Ovary (tissue), 9 donors: ENCODE results near the gene TES. TPM values are rescaled to one million over a fixed set of nuclear protein-coding genes. Genes with fewer than 3 reads are reported as not detected.

Source experiments
- DNase-seq, 5 donors: peaks; one replicate each; pipeline ENCODE4 v3.0.0-alpha.2; 2019 to 2020
- H3K27ac ChIP-seq, 2 donors: fragments of 200-600 bp; one replicate each; pipeline versions ENCODE4 v1.5.1 to v1.8.0; 2019 to 2022
- H3K27me3 ChIP-seq: fragments of 200-600 bp; one replicate; pipeline ENCODE4 v1.8.0; 2022
- H3K36me3 ChIP-seq: fragments of 200-600 bp; sonication (generic); one replicate; pipeline ENCODE4 v1.5.1; 2019
- H3K4me1 ChIP-seq: one replicate; pipeline ENCODE4 v1.8.1; 2013; ENCODE audit warnings: mild to moderate bottlenecking, moderate library complexity; ENCODE audit not compliant: insufficient read depth
- H3K4me3 ChIP-seq: fragments of 200-600 bp; sonication (generic); one replicate; pipeline ENCODE4 v1.5.1; 2017
- H3K9me3 ChIP-seq, 2 donors: fragments of 200-600 bp in 1 of 2; sonication (generic) in 1 of 2; one replicate each; pipeline versions ENCODE4 v1.5.1 to v1.8.1; 2013 to 2019; ENCODE audit warnings: mild to moderate bottlenecking in 1 of 2, moderate library complexity in 1 of 2
- CTCF ChIP-seq, 3 donors: fragments of 450-650 bp in 2 of 3; fragments of 200-600 bp in 1 of 3; IDR thresholded peaks; one replicate each; pipeline versions ENCODE4 v1.5.1 to v1.8.0; 2016 to 2022; ENCODE audit warnings: antibody characterized with exemption in 3 of 3, mild to moderate bottlenecking in 1 of 3
- EP300 ChIP-seq: sonication (generic); formaldehyde crosslinking; IDR thresholded peaks from one replicate; pipeline ENCODE4 v1.6.1; 2017; ENCODE audit warnings: antibody characterized with exemption
- POLR2A ChIP-seq: fragments of 450-650 bp; IDR thresholded peaks from one replicate; pipeline ENCODE4 v1.6.1; 2017; ENCODE audit warnings: antibody characterized with exemption, mild to moderate bottlenecking, moderate library complexity
- WGBS, 3 donors: extraction: QIAGEN DNeasy Blood & Tissue Kit in 1 of 3; methylation state at CpG; one replicate each; pipeline versions ENCODE4 v1.1.5 to v1.1.7; 2013 to 2017; 5-methylcytosine and 5-hydroxymethylcytosine counted together
- intact Hi-C, 4 donors: fragments of 100-400 bp; cut with DNase I; formaldehyde crosslinking; loops; one replicate each; pipeline versions ENCODE4 v1.11.0 to v1.15.1; 2022 to 2023
- polyA plus RNA-seq, 2 donors: library from polyadenylated mRNA; stranded (reverse); fragments of 200-250 nt in 1 of 2; fragments of 350-450 nt in 1 of 2; fragmentation: Illumina TruSeq in 1 of 2; extraction: RNeasy Lipid Tissue Mini Kit (QIAGEN cat#74804) in 1 of 2; gene quantifications; one replicate each; pipeline ENCODE4 v1.2.3, GENCODE V29; 2013 to 2014
- total RNA-seq, 7 donors: library from RNA; depleted of rRNA in 2 of 7; stranded (reverse); fragments of >200 nt in 2 of 7; fragmentation: NEBNext Ultra II Directional in 3 of 7; extraction: Animal tissue kit (Norgen Biotek cat#: 25700) in 3 of 7; gene quantifications; one replicate each; pipeline versions ENCODE4 v1.1.0 to v1.2.4, GENCODE V29; 2016 to 2023
- donor health status: DM: no; HTN: no; CAD: no; lungs with moderate emphysema.
- donor health status: DM: no; HTN: no; CAD: no.
- donor health status: Bipolar disorder and iron deficiency.
- donor health status: DM: yes; HTN: yes; CAD: no.
- donor health status: DM: no; HTN: no; CAD: no.
- donor health status: DM: yes; HTN: yes; CAD: no.

The TES gene
- total and polyA plus RNA-seq, 9 donors: 6.0 to 65.0 (median 11.1) TPM

DNA sequence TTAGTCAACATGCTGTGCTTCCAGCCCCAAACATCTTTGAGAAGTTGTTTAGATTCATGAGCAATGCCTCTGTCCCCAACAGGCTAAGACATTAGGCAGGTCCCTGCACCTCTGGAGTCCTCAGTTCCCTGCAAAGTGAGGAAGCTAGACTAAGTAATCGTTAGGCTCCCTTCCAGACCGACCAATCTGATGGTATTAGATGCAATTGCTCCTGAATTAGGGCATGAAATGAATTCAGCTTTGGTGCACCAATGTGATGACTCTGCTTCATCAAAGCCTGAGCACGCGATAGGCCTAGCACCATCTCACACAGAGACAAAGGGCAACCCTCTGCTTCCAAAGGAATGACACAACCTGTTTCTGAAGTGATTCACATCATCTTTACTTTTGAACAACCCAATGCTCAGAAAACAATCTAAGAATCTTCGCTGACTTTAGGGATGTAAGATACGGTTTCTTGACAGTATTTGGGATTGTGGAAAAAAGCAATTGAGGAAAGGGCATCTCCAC, 723 bp upstream of the TES start:
- intact Hi-C loops: no loop called here
- Histone ChIP-seq H3K4me3 (no peak overlapping the region), H3K27ac (no peak overlapping the region), H3K4me1 (peaks cover 3% of the 10 kb centered on the region), H3K9me3 (no peaks in the 10 kb centered on the region), H3K36me3 (no peaks in the 10 kb centered on the region), H3K27me3 (no peaks in the 10 kb centered on the region)
- no peak for DNase-seq
- 93 to 94% (median 93%) methylated on average over 6 of the region's 6 CpGs for WGBS, 3 donors
- no peak for TF ChIP-seq EP300
- no peak for TF ChIP-seq CTCF (IDR thresholded peaks at IDR 0.05)
- TF ChIP-seq POLR2A: no peak

GRCh38 chr7:116211006-116211912, 920 bp downstream of the TES start:
- Histone ChIP-seq H3K27ac (peak overlapping the region in 1 of 2 donors; percentile 43), H3K4me3 (peak overlapping the region; percentile 55), H3K36me3 (no peaks in the 10 kb centered on the region), H3K27me3 (no peaks in the 10 kb centered on the region), H3K9me3 (no peaks in the 10 kb centered on the region), H3K4me1 (peaks cover 3% of the 10 kb centered on the region)
- DNase-seq: peak in 4 of 5 donors; percentile 20 to 44 (median 36)
- TF ChIP-seq EP300 (no peak), POLR2A (peak; percentile 38), CTCF (IDR thresholded peaks at IDR 0.05) (no peak)
- intact Hi-C loops: no loop called here
- WGBS, 3 donors: 4 to 7% (median 5%) methylated on average over 27 of the region's 27 CpGs

GRCh38 chr7:116211913-116212596, 1.7 kb downstream of the TES start:
- no peaks in the 10 kb centered on the region for H3K9me3 ChIP-seq
- intact Hi-C loops: no loop called here

More at GRCh38 chr7:116211913-116212596, 1.7 kb downstream of the TES start:
- Histone ChIP-seq H3K27ac (no peak overlapping the region), H3K4me3 (peak overlapping the region; percentile 55), H3K27me3 (no peaks in the 10 kb centered on the region), H3K4me1 (peaks cover 3% of the 10 kb centered on the region), H3K36me3 (no peaks in the 10 kb centered on the region)
- 48 to 63% (median 62%) methylated on average over 7 of the region's 7 CpGs for WGBS, 3 donors
- DNase-seq: no peak
- no peak for TF ChIP-seq CTCF (IDR thresholded peaks at IDR 0.05)
- TF ChIP-seq EP300: no peak
- no peak for TF ChIP-seq POLR2A
